Endothelial cell of umbilical vein (primary cell): ENCODE measurements around the gene GPR17. TPM values are rescaled to one million over a fixed set of nuclear protein-coding genes. Genes with fewer than 3 reads are reported as not detected.

Experiments
- BruUV-seq: library from RNA; stranded (reverse); fragments of 400-500 nt; replicated peaks from 2 replicates; lab custom pipeline; 2021; lab: Mats Ljungman, UMichigan
- CTCF ChIA-PET: fragments of 300-600, 350-600 bp; sonication (Branson Sonifier 250); formaldehyde crosslinking; loops from one replicate; lab custom pipeline; 2021; ENCODE audit warnings: antibody characterized with exemption, inconsistent platforms; lab: Charles Lee
- POLR2A ChIA-PET: fragments of 300-600, 350-600 bp; sonication (Branson Sonifier 250); formaldehyde crosslinking; loops from one replicate; lab custom pipeline; 2021; ENCODE audit warnings: antibody characterized with exemption, inconsistent platforms; lab: Charles Lee
- DNase-seq: peaks from one replicate; pipeline ENCODE4 v3.0.0-alpha.2; 2011; ENCODE audit warnings: low read depth, low spot score
- FAIRE-seq: peaks from 2 replicates; lab custom pipeline; 2011; peaks lifted over from hg19 to GRCh38; lab: Jason Lieb, UNC
- H2AFZ ChIP-seq: 2 replicates; pipeline ENCODE4 v1.6.0; 2012; ENCODE audit warnings: low read depth, low read length, control low read depth, inconsistent platforms
- H3K27ac ChIP-seq: 2 replicates; pipeline ENCODE4 v1.5.1; 2011; ENCODE audit warnings: low read depth, mild to moderate bottlenecking, control low read depth, low read length, moderate library complexity; ENCODE audit not compliant: insufficient read depth
- H3K27me3 ChIP-seq, 2 experiments: 2 replicates each; pipeline versions ENCODE4 v1.6.0 to v1.6.1; 2011; ENCODE audit warnings: low read length in 2 of 2, mixed read lengths in 1 of 2; ENCODE audit not compliant: control insufficient read depth in 2 of 2, insufficient read depth in 2 of 2
- H3K36me3 ChIP-seq, 2 experiments: 2 replicates in 1 of 2; 3 replicates in 1 of 2; pipeline ENCODE4 v1.5.1; 2011; ENCODE audit warnings: low read length in 2 of 2, mild to moderate bottlenecking in 1 of 2, moderate library complexity in 1 of 2; ENCODE audit not compliant: control insufficient read depth in 2 of 2, insufficient read depth in 2 of 2; ENCODE audit errors: extremely low read depth in 1 of 2
- H3K4me1 ChIP-seq: 3 replicates; pipeline ENCODE4 v1.5.1; 2011; ENCODE audit warnings: mild to moderate bottlenecking, low read length; ENCODE audit not compliant: control insufficient read depth, insufficient read depth; ENCODE audit errors: extremely low read depth
- H3K4me2 ChIP-seq: 2 replicates; pipeline ENCODE4 v1.6.1; 2011; ENCODE audit warnings: low read length, control low read depth, mixed read lengths; ENCODE audit not compliant: insufficient read depth
- H3K4me3 ChIP-seq, 3 experiments: fragments of 200-600 bp in 1 of 3; sonication (generic), shearing (Covaris generic) in 1 of 3; replicated peaks in 1 of 3; 2 replicates each; pipeline ENCODE4 v1.5.1; 2011 to 2016; ENCODE audit warnings: control low read depth in 3 of 3, low read length in 3 of 3, mild to moderate bottlenecking in 2 of 3, inconsistent platforms in 1 of 3, low read depth in 1 of 3, moderate library complexity in 1 of 3; ENCODE audit not compliant: insufficient read depth in 1 of 3
- H3K79me2 ChIP-seq: 2 replicates; pipeline ENCODE4 v1.6.0; 2012; ENCODE audit warnings: low read length, inconsistent platforms; ENCODE audit not compliant: control insufficient read depth, insufficient read depth
- H3K9ac ChIP-seq: replicated peaks from 2 replicates; pipeline ENCODE3; 2011; ENCODE audit warnings: low read length, control low read depth; ENCODE audit not compliant: insufficient read depth; ENCODE audit errors: extremely low read depth
- H3K9me1 ChIP-seq: replicated peaks from 3 replicates; pipeline ENCODE4 v1.6.0; 2011; ENCODE audit warnings: mild to moderate bottlenecking, low read length; ENCODE audit not compliant: control insufficient read depth, insufficient read depth; ENCODE audit errors: extremely low read depth
- H3K9me3 ChIP-seq: replicated peaks from 2 replicates; pipeline ENCODE4 v1.5.1; 2012; ENCODE audit warnings: low read length, inconsistent platforms; ENCODE audit not compliant: control insufficient read depth, insufficient read depth
- H4K20me1 ChIP-seq: replicated peaks from 2 replicates; pipeline ENCODE3; 2011; ENCODE audit warnings: mild to moderate bottlenecking, low read length; ENCODE audit not compliant: control insufficient read depth, insufficient read depth; ENCODE audit errors: extremely low read depth
- CTCF ChIP-seq, 2 donors: IDR thresholded peaks; 1 replicate in 1 of 2; 2 replicates in 1 of 2; pipeline ENCODE4 v1.5.1; 2011; ENCODE audit warnings: low read length in 2 of 2, mild to moderate bottlenecking in 2 of 2, moderate library complexity in 2 of 2, control low read depth in 1 of 2, inconsistent platforms in 1 of 2, low read depth in 1 of 2; ENCODE audit not compliant: insufficient read depth in 1 of 2; ENCODE audit errors: extremely low read depth in 1 of 2
- EZH2 ChIP-seq: IDR thresholded peaks from 2 replicates; pipeline ENCODE4 v1.6.1; 2012; ENCODE audit warnings: borderline replicate concordance, low read depth, mild to moderate bottlenecking, moderate library complexity, low read length, inconsistent platforms; ENCODE audit not compliant: severe bottlenecking
- FOS ChIP-seq: IDR thresholded peaks from 2 replicates; pipeline ENCODE4 v1.6.1; 2011; ENCODE audit warnings: mild to moderate bottlenecking, low read length, moderate library complexity, borderline replicate concordance; ENCODE audit not compliant: insufficient read depth
- GATA2 ChIP-seq: IDR thresholded peaks from 2 replicates; pipeline ENCODE4 v1.7.0; 2011; ENCODE audit warnings: low read depth, mild to moderate bottlenecking, moderate library complexity, mixed read lengths, low read length; ENCODE audit not compliant: insufficient read length, insufficient read depth
- JUN ChIP-seq: IDR thresholded peaks from 2 replicates; pipeline ENCODE4 v1.6.1; 2011; ENCODE audit warnings: borderline replicate concordance, low read depth; ENCODE audit not compliant: insufficient read length, insufficient read depth
- MAX ChIP-seq: IDR thresholded peaks from 2 replicates; pipeline ENCODE4 v1.6.1; 2011; ENCODE audit not compliant: insufficient read depth, insufficient read length
- MYC ChIP-seq: IDR thresholded peaks from one replicate; pipeline ENCODE4 v1.6.1; 2011; ENCODE audit warnings: mild to moderate bottlenecking, low read depth, low read length
- POLR2A ChIP-seq: IDR thresholded peaks from 2 replicates; pipeline ENCODE4 v1.6.1; 2012; ENCODE audit warnings: low read depth, mild to moderate bottlenecking, control low read depth, low read length
- POLR2AphosphoS5 ChIP-seq: IDR thresholded peaks from 2 replicates; pipeline ENCODE4 v1.6.1; 2012; ENCODE audit warnings: low read depth, mild to moderate bottlenecking, control low read depth, low read length, moderate library complexity; ENCODE audit not compliant: insufficient read depth
- dilution Hi-C: fragments of 300-500 bp; cut with MboI; formaldehyde crosslinking; loops from one replicate; pipeline ENCODE4 v1.15.0; 2019; ENCODE audit warnings: low sequenced_read_pairs; ENCODE audit not compliant: extremely low pct_ligation_motif_present
- intact Hi-C: fragments of 100-400 bp; cut with micrococcal nuclease; formaldehyde crosslinking; loops from one replicate; pipeline ENCODE4 v1.10.0; 2022
- polyA plus RNA-seq, 4 experiments: library from polyadenylated mRNA; depleted of rRNA in 3 of 4; stranded (reverse) in 3 of 4; unstranded in 1 of 4; fragments of >200 nt; gene quantifications; 2 replicates each; pipeline versions ENCODE4 v1.2.1 to v1.2.3, GENCODE V29; 2011 to 2012; ENCODE audit warnings: missing spikeins in 1 of 4
- total RNA-seq: library from RNA; stranded (reverse); gene quantifications from 2 replicates; pipeline ENCODE4 v1.2.3, GENCODE V29; 2021

The GPR17 gene
- total and polyA plus RNA-seq, 2 donors (not counting 3 experiments of a cell fraction or from before 2014, with no cell fraction given) = 0.10 TPM; not detected in 1

- dilution Hi-C loops = no loop called here
- DNase-seq (peak; percentile 79), FAIRE-seq (peak; percentile 100)
These were observed 13.7 kb downstream of the GPR17 start for GRCh38 chr2:127659408-127660290.

More at GRCh38 chr2:127659408-127660290, 13.7 kb downstream of the GPR17 start:
- no peak overlapping the region for H3K9ac ChIP-seq
- H3K27me3 ChIP-seq = no peaks in the 10 kb centered on the region
- ChIA-PET CTCF (interaction anchor here (0.9 to 6.9 kb wide), 7 partner anchors 10 to 68 kb away, joined by 4 to 37 read pairs (median 7); partner anchors contain the start of gene LIMS2), POLR2A (no interaction called here)
- peak overlapping the region; percentile 76 for H3K27ac ChIP-seq
- H3K9me3 ChIP-seq = no peaks in the 10 kb centered on the region
- peak overlapping the region; percentile 42 for H3K4me2 ChIP-seq
- H3K4me1 ChIP-seq = peaks cover 51% of the 10 kb centered on the region
- TF ChIP-seq MYC = peak; percentile 33
- peak; percentile 48 for TF ChIP-seq POLR2A
- TF ChIP-seq CTCF (IDR thresholded peaks at IDR 0.05; ENCODE audit: extremely low read depth in 1 of 2, insufficient read depth in 1 of 2, low read depth in 1 of 2, low read length in 2 of 2) = no peak
- TF ChIP-seq GATA2 = no peak
- TF ChIP-seq JUN = no peak
- peak; percentile 78 for TF ChIP-seq POLR2AphosphoS5
- TF ChIP-seq MAX = no peak
- no peak for TF ChIP-seq FOS
- no peak for TF ChIP-seq EZH2
- no peak overlapping the region for H3K4me3 ChIP-seq
- peak overlapping the region; percentile 79 for H2AFZ ChIP-seq
- intact Hi-C loops = loop anchor here (1.0 to 2.0 kb wide), 5 partner anchors 10 to 133 kb away; partner anchors contain the start of genes IWS1, LIMS2 and SFT2D3
- no TSS peak for BruUV-seq
- H4K20me1 ChIP-seq = no peaks in the 10 kb centered on the region
- no peaks in the 10 kb centered on the region for H3K9me1 ChIP-seq
- peaks cover 0 to 3% of the 10 kb centered on the region in 2 experiments for H3K36me3 ChIP-seq
- H3K79me2 ChIP-seq = no peaks in the 10 kb centered on the region
